Measurements from ENCODE around the gene ZBTB2.

DNA sequence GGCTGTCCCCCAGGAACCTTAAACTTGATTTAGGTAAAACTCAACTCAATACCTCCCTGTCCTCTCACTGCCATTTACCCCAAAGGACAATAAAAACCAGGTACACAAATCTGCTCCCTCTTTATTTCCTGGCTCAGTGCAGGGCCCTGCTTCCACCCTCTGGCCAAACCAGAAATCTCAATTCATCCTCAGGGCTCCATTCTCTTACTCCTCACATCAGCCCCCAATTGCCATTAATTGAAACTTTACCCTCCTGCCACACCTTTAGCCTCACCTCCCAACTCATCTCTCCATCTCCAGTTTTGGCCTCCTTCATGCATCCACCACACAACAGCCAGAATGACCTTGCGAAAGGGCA lies 10.5 kb downstream of the ZBTB2 start:
- TF ChIP-seq, protein P1, sequence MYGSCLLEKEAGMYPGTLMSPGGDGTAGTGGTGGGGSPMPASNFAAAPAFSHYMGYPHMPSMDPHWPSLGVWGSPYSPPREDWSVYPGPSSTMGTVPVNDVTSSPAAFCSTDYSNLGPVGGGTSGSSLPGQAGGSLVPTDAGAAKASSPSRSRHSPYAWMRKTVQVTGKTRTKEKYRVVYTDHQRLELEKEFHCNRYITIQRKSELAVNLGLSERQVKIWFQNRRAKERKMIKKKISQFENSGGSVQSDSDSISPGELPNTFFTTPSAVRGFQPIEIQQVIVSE (CRISPR knock-in tag; IDR thresholded peaks at IDR 0.05; ENCODE audit: borderline replicate concordance) = no peak
- TF ChIP-seq, protein P2, sequence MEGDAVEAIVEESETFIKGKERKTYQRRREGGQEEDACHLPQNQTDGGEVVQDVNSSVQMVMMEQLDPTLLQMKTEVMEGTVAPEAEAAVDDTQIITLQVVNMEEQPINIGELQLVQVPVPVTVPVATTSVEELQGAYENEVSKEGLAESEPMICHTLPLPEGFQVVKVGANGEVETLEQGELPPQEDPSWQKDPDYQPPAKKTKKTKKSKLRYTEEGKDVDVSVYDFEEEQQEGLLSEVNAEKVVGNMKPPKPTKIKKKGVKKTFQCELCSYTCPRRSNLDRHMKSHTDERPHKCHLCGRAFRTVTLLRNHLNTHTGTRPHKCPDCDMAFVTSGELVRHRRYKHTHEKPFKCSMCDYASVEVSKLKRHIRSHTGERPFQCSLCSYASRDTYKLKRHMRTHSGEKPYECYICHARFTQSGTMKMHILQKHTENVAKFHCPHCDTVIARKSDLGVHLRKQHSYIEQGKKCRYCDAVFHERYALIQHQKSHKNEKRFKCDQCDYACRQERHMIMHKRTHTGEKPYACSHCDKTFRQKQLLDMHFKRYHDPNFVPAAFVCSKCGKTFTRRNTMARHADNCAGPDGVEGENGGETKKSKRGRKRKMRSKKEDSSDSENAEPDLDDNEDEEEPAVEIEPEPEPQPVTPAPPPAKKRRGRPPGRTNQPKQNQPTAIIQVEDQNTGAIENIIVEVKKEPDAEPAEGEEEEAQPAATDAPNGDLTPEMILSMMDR (IDR thresholded peaks at IDR 0.05) = no peak
- TF ChIP-seq, protein P3, sequence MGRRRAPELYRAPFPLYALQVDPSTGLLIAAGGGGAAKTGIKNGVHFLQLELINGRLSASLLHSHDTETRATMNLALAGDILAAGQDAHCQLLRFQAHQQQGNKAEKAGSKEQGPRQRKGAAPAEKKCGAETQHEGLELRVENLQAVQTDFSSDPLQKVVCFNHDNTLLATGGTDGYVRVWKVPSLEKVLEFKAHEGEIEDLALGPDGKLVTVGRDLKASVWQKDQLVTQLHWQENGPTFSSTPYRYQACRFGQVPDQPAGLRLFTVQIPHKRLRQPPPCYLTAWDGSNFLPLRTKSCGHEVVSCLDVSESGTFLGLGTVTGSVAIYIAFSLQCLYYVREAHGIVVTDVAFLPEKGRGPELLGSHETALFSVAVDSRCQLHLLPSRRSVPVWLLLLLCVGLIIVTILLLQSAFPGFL (CRISPR knock-in tag; IDR thresholded peaks at IDR 0.05; ENCODE audit: borderline replicate concordance) = no peak
- no peak for TF ChIP-seq ZNF263 (CRISPR knock-in tag; IDR thresholded peaks at IDR 0.05; ENCODE audit: low read depth)
- no peak for TF ChIP-seq TEAD1 (CRISPR knock-in tag; IDR thresholded peaks at IDR 0.05)
